ENCODE measurements around the gene RFX7. TPM values are rescaled to one million over a fixed set of nuclear protein-coding genes. Genes with fewer than 3 reads are reported as not detected.

RFX7 gene
- total RNA-seq, 4 donors from 2014 or later = 9.6 to 20.6 (median 16.2) TPM

- H3K27ac ChIP-seq = no peak overlapping the region
- no peaks in the 10 kb centered on the region for H3K4me1 ChIP-seq
- H3K4me3 ChIP-seq = no peak overlapping the region
- DNase-seq = no peak
- no peaks in the 10 kb centered on the region for H3K36me3 ChIP-seq
- no peaks in the 10 kb centered on the region for H3K27me3 ChIP-seq
- H3K9me3 ChIP-seq = no peaks in the 10 kb centered on the region
- TF ChIP-seq POLR2A (IDR thresholded peaks at IDR 0.05) (no peak), CTCF (IDR thresholded peaks at IDR 0.05) (no peak)
Observed at GRCh38 chr15:56051676-56052075, 192.0 kb downstream of the RFX7 start.

GRCh38 chr15:56049577-56049976, 194.1 kb downstream of the RFX7 start:
- H3K36me3 ChIP-seq = no peaks in the 10 kb centered on the region
- DNase-seq = no peak
- no peaks in the 10 kb centered on the region for H3K9me3 ChIP-seq
- H3K27ac ChIP-seq = no peak overlapping the region
- no peak overlapping the region for H3K4me3 ChIP-seq
- no peaks in the 10 kb centered on the region for H3K27me3 ChIP-seq
- H3K4me1 ChIP-seq = no peaks in the 10 kb centered on the region
- TF ChIP-seq CTCF (IDR thresholded peaks at IDR 0.05) = no peak
- TF ChIP-seq POLR2A (IDR thresholded peaks at IDR 0.05) = no peak

GRCh38 chr15:56047354-56047753, 196.3 kb downstream of the RFX7 start:
- no peaks in the 10 kb centered on the region for H3K36me3 ChIP-seq
- DNase-seq = no peak
- no peak overlapping the region for H3K27ac ChIP-seq
- H3K4me1 ChIP-seq = no peaks in the 10 kb centered on the region
- H3K9me3 ChIP-seq = no peaks in the 10 kb centered on the region
- TF ChIP-seq POLR2A (IDR thresholded peaks at IDR 0.05) (no peak), CTCF (IDR thresholded peaks at IDR 0.05) (no peak)
- no peak overlapping the region for H3K4me3 ChIP-seq
- no peaks in the 10 kb centered on the region for H3K27me3 ChIP-seq

- no peak for DNase-seq
- H3K4me1 ChIP-seq = peaks cover 0 to under 1% (median 0%) of the 10 kb centered on the region in 4 donors
- no peak overlapping the region for H3K27ac ChIP-seq
- no peak overlapping the region for H3K4me3 ChIP-seq
- no peaks in the 10 kb centered on the region for H3K36me3 ChIP-seq
- H3K9me3 ChIP-seq = no peaks in the 10 kb centered on the region
- no peak for TF ChIP-seq POLR2A (IDR thresholded peaks at IDR 0.05)
- no peak for TF ChIP-seq CTCF (IDR thresholded peaks at IDR 0.05)
- H3K27me3 ChIP-seq = no peaks in the 10 kb centered on the region
Observed at GRCh38 chr15:56045068-56045748, 198.5 kb downstream of the RFX7 start.

- no peak for DNase-seq
- no peaks in the 10 kb centered on the region for H3K36me3 ChIP-seq
- no peaks in the 10 kb centered on the region for H3K9me3 ChIP-seq
- no peaks in the 10 kb centered on the region for H3K27me3 ChIP-seq
- no peak for TF ChIP-seq POLR2A (IDR thresholded peaks at IDR 0.05)
- no peak for TF ChIP-seq CTCF (IDR thresholded peaks at IDR 0.05)
- H3K4me1 ChIP-seq = peaks cover 0 to 8% (median 0%) of the 10 kb centered on the region in 4 donors
- H3K4me3 ChIP-seq = no peak overlapping the region
- H3K27ac ChIP-seq = peak overlapping the region in 3 of 4 donors; percentile 13 to 61 (median 56)
Observed at GRCh38 chr15:56042982-56043980, 200.4 kb downstream of the RFX7 start.

Data from Peyer's patch (tissue), 4 donors.